Fibroblast of villous mesenchyme (primary cell): ENCODE results near the gene FGR. TPM values are rescaled to one million over a fixed set of nuclear protein-coding genes. Genes with fewer than 3 reads are reported as not detected.
A peak's percentile ranks its signal among the peaks of the same experiment; 100 is the strongest.

Source experiments
- DNase-seq: peaks from one replicate; pipeline ENCODE4 v3.0.0-alpha.2; 2010; ENCODE audit warnings: low read depth
- H3K4me3 ChIP-seq: 2 replicates; pipeline ENCODE4 v1.5.1; 2011; ENCODE audit warnings: low read depth, mild to moderate bottlenecking, low read length
- total RNA-seq: library from RNA; depleted of rRNA; stranded (reverse); fragments of >200 nt; gene quantifications from 2 replicates; pipeline ENCODE4 v1.2.3, GENCODE V29; 2012
- TF ChIP-seq, protein P1 (sequence below): IDR thresholded peaks from 2 replicates; pipeline ENCODE4 v1.5.1; 2012; ENCODE audit warnings: low read depth, mild to moderate bottlenecking, low read length; ENCODE audit not compliant: insufficient read depth

FGR gene
- total RNA-seq, 1 donor = not detected

DNA sequence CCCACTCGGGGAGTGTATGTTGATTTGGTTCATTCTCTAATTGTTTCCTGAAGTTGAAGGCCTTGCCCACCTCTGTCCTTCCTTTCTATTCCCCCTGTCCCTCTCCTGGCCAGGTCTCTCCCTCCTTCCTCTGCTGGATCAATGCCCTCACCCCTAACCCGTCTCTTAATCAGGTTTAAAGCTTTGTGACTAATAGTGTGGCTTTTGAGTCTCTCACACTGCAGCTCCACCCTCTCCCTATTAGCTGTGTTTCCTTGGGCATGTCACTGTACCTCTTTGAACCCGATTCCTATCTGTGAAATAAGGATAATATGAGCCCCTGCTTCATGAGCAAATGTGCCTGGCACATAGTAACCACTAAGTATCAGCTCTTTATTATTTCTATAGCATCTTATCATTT, 51.5 kb downstream of the FGR start:
- DNase-seq = no peak
- no peak overlapping the region for H3K4me3 ChIP-seq
- TF ChIP-seq, protein P1, sequence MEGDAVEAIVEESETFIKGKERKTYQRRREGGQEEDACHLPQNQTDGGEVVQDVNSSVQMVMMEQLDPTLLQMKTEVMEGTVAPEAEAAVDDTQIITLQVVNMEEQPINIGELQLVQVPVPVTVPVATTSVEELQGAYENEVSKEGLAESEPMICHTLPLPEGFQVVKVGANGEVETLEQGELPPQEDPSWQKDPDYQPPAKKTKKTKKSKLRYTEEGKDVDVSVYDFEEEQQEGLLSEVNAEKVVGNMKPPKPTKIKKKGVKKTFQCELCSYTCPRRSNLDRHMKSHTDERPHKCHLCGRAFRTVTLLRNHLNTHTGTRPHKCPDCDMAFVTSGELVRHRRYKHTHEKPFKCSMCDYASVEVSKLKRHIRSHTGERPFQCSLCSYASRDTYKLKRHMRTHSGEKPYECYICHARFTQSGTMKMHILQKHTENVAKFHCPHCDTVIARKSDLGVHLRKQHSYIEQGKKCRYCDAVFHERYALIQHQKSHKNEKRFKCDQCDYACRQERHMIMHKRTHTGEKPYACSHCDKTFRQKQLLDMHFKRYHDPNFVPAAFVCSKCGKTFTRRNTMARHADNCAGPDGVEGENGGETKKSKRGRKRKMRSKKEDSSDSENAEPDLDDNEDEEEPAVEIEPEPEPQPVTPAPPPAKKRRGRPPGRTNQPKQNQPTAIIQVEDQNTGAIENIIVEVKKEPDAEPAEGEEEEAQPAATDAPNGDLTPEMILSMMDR = no peak

DNA sequence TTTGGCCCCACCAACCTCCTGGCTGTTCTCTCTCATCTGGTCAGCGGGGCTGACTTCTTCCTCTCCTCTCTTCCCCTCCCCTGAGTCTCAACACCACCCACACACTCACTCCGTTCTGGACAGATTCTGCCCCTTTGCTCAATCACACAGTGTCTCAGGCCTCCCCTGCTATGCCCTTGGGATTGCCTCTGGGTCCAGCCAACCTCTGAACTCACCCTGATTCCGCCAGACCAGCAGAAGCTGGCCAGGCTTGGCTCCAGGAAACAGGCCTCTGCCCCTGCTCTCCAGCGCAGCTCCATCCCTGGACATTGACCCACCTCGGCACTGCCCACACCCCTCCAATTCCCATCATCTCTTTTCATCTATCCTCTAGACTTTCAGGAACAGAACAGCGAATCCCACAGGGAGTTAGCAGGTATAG, 53.2 kb downstream of the FGR start:
- TF ChIP-seq, protein P1 = no peak
- H3K4me3 ChIP-seq = no peak overlapping the region
- no peak for DNase-seq

DNA sequence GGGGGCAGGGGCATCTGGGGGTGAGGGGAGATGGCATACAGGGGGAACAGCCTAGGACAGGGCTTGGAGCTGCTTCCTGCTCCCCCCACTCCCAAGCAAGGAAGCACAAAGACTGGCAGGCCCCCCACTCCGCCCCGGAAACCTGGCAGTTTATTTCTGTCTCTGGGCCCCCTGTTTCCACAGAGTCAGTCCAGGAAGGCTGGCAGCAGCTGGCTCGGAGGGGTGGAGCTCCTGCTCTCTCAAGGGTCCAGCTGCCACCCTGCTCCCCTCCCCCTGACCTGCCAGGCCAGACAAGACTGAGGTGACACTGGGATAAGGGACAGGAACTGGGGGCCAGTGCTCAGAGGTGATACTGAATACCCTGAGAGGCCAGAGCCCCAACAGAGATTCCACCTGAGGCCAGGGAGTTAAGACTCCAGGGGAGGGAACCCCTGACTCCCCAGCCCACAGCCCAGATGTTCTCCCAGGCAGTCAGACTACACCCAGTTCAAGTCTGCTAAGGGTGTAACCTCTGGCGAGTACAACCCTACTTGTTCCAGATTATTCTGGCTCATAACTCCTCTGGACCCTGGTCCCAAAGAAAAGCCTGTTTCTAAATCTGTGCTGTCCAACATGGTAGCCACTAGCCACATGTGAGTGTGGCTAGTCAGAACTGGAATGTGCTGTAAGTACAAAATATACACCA, 57.3 kb downstream of the FGR start:
- no peak overlapping the region for H3K4me3 ChIP-seq
- peak; percentile 28 for DNase-seq
- TF ChIP-seq, protein P1 = no peak

DNA sequence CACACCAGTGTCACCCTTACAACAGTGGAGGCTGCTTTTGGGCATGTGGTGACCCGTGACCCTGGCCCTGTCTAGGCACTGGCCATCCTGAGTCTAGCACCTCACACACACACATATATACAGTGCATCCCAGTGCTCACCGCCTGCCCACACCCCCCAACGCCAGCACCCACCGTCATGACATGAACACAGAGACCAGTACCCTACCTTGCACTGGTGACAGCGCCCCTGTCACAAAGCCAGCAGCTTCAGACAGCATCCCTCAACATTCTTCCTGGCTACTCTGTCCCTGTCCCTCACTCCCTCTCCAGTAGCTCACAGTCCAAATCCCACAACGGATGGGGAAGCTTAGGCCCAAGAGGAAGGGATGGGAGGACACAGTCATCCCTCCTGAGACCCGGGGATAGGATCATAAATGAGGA, 58.2 kb downstream of the FGR start:
- TF ChIP-seq, protein P1 = no peak
- DNase-seq = no peak
- H3K4me3 ChIP-seq = no peak overlapping the region

DNA sequence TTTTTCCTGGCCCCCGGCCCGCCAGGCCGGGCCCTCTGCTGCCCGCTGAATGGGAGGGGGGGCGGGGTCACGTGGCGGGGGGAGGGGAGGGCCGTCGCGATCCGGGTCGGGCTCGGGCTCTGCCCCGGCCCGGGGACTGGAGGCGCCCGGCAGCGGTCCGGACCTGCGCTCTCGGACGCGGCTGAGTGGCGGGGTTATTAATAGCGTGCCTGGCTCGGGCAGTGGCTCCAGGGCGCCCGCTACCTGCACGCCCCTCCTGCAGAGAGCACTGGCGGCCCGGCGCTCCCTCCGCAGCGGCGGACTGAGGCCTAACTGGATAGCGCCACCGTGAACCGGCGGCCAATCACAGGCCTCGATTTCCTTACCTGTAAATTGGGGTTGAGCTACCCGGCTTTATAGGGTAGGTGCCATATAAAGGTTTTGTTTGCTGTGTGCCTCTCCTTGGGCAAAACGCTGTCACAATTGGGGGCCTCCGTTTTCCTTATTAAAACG, 59.1 kb downstream of the FGR start:
- DNase-seq = peak; percentile 45
- peak overlapping the region; percentile 32 for H3K4me3 ChIP-seq
- TF ChIP-seq, protein P1 = peak; percentile 5

DNA sequence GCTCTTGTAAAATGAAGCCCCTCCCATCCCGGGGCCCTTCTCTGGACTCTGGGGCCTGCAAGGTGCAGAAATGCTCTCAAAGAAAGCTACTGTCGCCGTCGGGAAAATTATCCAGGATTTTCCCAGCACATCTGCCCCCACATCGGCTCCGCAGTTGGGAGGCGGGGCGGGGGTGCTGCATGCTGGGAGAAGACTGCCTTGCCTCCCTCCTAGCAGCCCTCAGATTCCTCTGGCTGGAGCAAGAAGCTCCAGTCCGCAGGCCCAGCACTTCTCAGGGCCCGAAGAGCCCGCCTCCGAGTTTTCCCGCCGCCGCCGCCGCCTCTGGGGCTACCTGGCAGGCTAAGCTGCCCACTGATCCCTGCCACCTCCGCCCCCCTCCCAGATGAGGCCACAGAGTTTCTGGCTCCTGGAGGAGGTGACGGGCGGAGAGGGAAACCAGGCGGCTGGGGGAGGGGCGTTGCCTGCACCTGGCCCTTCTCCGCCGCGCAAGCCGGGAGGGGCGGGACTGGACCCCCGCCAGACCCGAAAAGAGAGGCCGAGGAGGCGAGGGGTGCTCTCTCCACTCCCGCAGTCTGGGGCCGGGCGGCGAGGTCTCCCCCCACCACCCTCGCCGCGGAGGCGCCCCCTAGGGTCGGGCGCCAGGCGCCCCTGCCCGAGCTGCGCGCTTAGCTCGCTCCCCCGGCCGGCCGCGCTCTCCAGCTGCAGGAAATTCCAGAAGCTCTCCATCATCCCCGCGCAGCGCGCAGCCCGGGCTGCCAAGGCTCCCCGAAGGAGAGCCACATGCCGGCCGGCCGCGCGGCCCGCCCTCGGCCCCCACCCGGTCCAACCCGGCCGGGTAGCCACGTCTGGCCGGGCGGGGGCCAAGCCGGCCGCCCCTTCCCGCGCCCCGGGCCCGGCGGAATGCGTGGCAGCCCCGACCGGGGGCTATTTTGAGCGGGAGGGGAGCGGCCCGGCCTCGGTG, 59.8 kb downstream of the FGR start:
- TF ChIP-seq, protein P1 = peak; percentile 31
- peak; percentile 86 for DNase-seq
- H3K4me3 ChIP-seq = peak overlapping the region; percentile 43
